GM19239 (cell line): ENCODE data around the gene AKIP1.

Source experiments
- DNase-seq: peaks from one replicate; pipeline ENCODE4 v3.0.0; 2011; ENCODE audit warnings: low spot score; ENCODE audit not compliant: insufficient read length
- FAIRE-seq: peaks from 2 replicates; lab custom pipeline; 2011; peaks lifted over from hg19 to GRCh38; lab: Jason Lieb, UNC

Gene AKIP1

GRCh38 chr11:8947230-8947943 lies 36.4 kb downstream of the AKIP1 start:
- FAIRE-seq (no peak), DNase-seq (no peak)

DNA sequence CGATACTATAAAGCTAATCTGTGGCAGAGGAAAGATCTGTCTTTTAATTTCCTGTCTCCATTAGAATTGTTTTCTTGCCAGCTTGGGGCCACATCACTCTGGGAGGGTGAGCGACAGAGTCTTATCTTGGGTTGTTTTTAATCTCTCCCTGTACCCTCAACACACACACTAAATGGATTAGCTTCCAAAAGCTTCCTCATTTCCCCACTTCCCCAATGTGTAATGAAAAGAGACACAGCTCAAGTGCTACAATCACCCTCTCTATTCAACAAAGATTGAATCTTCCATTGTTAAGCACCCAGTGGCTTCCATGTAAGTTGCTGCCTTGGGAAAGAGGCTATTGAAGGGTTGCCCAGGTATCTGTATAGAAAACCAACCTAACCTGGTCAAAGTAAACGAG lies 37.9 kb downstream of the AKIP1 start:
- FAIRE-seq (no peak), DNase-seq (no peak)

DNA sequence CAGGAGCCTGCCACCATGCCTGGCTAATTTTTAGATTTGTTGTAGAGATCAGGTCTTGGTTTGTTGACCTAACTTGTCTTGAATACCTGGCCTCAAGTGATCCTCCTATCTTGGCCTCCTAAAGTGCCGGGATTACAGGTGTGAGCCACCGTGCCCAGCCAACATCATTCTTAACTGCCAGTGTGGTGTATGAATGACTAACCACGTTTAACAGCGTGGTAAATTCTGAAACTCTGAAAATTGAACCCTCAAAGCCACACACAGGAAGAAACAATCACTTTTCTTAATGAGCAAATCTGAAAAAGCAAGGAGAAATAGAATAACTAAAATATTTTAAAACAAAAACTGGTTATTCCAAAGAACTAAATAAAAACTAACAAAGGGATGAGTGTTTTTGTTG lies 45.9 kb downstream of the AKIP1 start:
- DNase-seq (no peak), FAIRE-seq (no peak)

- FAIRE-seq (peak; percentile 93), DNase-seq (peak; percentile 68)
Measured at GRCh38 chr11:8959546-8960166, 48.7 kb downstream of the AKIP1 start.

DNA sequence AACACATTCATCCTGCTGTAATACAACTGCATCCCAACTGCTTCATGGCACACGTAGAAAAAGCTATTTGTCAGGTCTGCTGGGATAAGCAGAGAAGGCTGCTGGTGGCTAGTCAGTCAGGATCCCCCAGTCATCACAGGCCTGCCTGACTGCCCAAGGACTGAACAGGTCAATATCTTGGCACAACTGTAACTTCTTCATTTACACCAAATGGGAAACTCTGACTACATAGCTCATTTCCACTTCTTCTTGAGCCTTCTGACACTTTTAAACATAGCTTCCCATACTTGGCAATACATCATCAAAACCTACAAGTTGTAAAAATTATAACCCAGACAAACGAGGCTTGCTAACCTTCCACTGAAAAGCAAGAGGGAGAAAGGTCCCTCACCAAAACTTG lies 50.4 kb downstream of the AKIP1 start:
- FAIRE-seq (no peak), DNase-seq (no peak)

- FAIRE-seq = peak; percentile 44
- DNase-seq = no peak
Measured at GRCh38 chr11:8962841-8963240, 51.9 kb downstream of the AKIP1 start.

- DNase-seq (peak; percentile 64), FAIRE-seq (peak; percentile 89)
Measured at GRCh38 chr11:8963569-8964323, 52.8 kb downstream of the AKIP1 start.

GRCh38 chr11:8964324-8965320 lies 53.6 kb downstream of the AKIP1 start, which contains the start of gene TMEM9B:
Gene TMEM9B, minus strand, starts transcription at chr11:8964442. Its CDS starts 129 bp downstream, at chr11:8964313.
- peak; percentile 91 for FAIRE-seq
- DNase-seq = peak; percentile 66

GRCh38 chr11:8967184-8967583 lies 56.2 kb downstream of the AKIP1 start:
- FAIRE-seq (no peak), DNase-seq (no peak)
